Urothelium cell line (cell line): ENCODE measurements around the gene TYW1B.
"Not testable (repeated sequence)": the region's sequence is repeated elsewhere in the genome, so short reads cannot be mapped to it uniquely, and the experiment has no call there.

Experiments
- DNase-seq: peaks from one replicate; pipeline ENCODE4 v3.0.0; 2011; ENCODE audit warnings: low spot score, mixed read lengths
- FAIRE-seq: peaks from 2 replicates; lab custom pipeline; 2011; peaks lifted over from hg19 to GRCh38; lab: Jason Lieb, UNC

The TYW1B gene

DNA sequence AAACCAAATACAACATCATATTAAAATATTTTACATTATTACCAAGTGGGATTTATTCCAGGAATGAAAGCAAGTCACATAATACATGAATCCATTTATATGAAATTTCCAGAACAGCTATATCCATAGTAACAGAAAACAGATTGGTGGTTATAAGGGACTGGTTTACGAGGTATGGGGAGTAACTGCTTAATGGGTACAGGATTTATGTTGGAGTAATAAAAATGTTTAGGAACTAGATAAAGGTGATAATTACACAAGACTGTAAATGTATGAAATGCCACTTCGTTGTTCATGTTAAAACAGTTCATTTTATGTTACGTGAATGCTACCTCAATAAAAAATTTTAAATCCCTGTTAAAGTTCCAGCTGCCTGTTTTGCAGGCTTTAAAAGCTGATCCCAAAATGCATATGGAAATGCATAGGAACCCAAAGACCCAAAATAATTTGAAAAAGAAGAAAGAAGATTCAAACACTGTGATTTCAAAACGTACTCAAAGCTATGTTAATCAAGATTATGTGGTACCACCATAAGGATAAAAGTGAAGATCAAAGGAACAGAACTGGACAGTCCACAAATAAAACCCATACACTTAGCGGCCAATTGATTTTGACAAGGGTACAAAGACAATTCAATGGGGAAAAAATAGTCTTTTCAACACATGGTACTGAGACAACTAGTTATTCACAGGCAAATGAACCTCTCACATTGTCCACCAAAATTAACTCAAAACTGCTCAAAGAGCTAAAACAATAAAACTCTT lies 186.3 kb downstream of the TYW1B start:
- FAIRE-seq, result peak; percentile 9
- not testable (repeated sequence) for DNase-seq

DNA sequence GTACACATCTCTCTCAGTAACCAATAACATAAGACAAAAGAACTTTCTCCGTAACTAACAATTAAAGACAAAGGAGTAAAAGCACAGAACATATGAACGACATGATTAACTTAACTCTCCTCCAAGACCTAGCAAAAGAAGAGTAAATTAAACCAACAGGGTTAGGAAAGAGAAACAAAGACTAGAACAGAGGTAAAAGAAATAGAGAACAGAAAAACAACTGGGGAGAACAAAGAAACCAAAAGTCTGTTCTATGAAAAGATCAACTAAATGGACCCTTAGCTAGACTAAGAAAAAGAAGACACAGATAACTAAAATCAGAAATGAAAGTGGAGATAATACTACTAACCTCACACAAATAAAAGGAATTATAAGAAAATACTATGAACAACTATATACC lies 187.3 kb downstream of the TYW1B start:
- DNase-seq, FAIRE-seq: not testable (repeated sequence)

DNA sequence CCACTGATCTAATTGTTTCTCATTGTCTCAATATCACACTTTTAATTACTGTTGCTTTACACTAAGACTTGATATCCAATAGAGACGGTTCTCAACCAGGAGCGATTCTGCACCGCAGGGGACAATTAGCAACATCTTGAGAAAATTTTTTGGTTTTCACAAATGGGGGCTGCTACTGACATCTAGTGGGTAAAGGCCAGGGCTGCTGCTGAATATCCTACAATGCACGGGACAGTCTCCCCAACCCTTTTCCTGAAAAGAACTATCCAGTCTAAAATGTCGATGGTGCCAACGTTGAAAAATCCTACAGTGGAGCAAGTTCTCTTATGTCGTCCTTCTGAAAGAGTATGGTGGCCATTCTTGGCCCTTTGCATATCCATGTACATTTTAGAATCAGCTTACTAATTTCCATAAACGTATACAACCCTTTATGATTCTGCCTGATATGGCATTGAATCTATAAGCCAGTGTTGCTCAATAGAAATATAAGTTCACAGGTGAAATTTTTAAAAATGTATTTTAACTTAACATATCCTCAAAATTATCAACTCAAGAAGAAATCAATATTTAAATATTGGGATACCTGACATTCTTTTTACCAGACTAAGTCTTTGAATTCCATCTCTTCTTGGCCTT lies 192.6 kb downstream of the TYW1B start:
- not testable (repeated sequence) for FAIRE-seq, DNase-seq

DNA sequence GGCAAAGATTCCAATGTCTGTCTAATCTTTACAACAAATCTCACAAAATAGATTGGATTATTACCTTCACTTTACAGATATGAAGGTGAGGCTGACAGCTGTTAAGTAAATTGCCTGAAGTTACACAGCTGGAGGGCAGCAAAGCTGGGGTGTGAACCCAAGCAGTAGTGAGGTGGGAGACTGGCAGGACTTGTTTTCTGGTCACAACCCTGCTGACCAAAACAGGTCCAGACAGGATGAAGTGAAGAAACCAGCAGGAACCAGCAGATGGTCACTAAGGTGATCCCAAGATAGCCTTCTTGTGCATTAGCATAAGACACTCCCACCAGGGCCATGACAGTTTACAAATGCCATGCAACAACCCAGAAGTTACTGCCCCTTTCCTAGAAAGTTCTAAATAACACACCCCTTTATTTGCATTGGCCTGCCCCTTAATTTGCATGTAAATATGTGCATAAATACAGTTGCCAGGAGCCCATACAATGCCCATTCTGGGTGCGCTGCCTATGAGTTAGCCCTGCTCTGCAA lies 195.2 kb downstream of the TYW1B start:
- not testable (repeated sequence) for FAIRE-seq

DNA sequence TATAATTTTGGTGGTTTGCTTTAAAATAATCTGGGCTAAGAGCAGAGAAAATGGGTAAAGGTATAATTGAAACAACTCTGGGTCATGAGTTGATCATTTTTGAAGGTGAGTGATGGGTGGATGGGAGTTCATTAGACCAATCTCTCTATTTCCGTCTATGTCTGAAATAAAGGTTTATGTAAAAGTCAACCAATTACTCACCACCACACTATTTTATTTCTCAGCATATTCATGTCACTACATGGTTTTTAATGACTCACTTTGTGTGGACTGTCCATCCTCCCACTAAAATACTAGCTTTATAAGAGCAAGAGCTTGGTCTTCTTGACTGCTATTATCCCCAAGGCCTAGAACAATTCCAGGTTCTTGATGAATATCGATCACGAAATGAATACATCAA lies 199.6 kb downstream of the TYW1B start:
- DNase-seq, FAIRE-seq: not testable (repeated sequence)

More for the DNA sequence above, 195.2 kb downstream of the TYW1B start:
- not testable (repeated sequence) for DNase-seq

- peak; percentile 58 for FAIRE-seq
- DNase-seq, result not testable (repeated sequence)
Observed at GRCh38 chr7:72626428-72627011, 201.5 kb downstream of the TYW1B start.

DNA sequence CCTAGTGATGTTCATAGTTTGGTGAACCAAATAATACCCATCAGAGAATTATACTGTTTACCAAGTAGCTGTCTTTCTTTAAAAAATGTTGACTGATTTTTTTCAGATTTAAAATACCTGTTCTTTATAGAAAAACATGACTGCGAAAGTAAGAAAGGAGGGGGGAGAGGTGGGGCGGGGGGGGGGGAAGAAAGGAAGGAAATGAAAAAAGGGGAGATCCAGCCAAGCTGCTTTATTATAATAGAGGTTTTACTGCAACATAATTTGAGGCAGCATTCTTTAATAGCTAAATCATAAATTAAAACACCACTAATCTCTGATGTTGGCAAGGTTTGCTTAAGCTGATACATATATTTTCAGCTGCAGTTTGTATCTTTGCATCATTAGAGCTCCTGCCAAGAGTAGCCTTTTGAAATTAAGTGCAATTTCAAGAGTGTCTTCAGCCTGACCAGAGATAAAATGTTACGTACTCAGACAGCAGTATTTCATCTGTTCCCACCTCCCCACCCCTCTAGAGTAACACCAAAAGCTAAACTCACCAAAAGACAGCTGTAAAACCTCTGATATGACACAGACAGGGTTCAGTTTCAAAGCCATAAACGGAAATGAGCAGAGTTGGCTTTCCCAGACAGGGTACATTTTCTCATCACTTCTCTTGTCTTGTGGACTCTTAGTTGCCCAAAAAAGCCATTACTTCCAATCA lies 202.1 kb downstream of the TYW1B start:
- not testable (repeated sequence) for FAIRE-seq, DNase-seq

DNA sequence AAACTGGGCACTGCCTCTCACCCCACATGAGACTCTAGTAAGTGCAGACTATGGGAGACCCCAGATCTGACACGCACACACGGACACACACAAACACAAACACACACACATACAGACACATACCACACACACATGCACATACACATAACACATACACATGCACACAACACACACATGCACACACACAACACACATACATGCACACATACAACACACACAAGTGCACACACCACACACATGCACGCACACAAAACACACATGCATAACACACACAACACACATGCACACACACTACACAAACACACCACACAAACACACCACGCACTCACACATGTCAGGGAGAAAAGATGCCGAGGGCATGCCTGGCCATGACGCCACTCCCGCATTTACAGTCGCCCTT lies 205.5 kb downstream of the TYW1B start:
- peak; percentile 44 for FAIRE-seq
- DNase-seq, result no peak

GRCh38 chr7:72621761-72622187 lies 206.2 kb downstream of the TYW1B start:
- peak; percentile 27 for FAIRE-seq
- not testable (repeated sequence) for DNase-seq

DNA sequence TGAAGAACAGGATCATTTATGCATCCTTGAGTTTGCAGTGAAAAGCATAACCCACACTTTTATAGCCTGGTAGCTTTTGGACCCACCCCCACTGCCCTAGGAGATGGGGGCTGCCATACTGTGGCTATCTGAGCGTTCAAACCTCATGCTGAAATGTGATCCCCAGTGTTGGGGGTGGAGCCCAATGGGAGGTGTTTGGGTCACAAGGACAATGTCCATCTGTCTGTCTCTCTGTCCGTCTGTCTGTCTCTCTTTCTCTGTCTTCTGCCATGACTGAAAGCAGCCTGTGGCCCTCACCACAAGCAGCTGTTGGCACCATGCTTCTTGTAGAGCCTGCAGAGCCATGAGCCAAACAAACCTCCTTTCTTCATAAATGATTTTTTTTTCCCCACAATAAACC lies 207.1 kb downstream of the TYW1B start:
- not testable (repeated sequence) for FAIRE-seq, DNase-seq

- not testable (repeated sequence) for DNase-seq, FAIRE-seq
Observed at GRCh38 chr7:72618435-72619180, 209.4 kb downstream of the TYW1B start.

GRCh38 chr7:72609761-72610160 lies 218.2 kb downstream of the TYW1B start:
- DNase-seq, FAIRE-seq: not testable (repeated sequence)

DNA sequence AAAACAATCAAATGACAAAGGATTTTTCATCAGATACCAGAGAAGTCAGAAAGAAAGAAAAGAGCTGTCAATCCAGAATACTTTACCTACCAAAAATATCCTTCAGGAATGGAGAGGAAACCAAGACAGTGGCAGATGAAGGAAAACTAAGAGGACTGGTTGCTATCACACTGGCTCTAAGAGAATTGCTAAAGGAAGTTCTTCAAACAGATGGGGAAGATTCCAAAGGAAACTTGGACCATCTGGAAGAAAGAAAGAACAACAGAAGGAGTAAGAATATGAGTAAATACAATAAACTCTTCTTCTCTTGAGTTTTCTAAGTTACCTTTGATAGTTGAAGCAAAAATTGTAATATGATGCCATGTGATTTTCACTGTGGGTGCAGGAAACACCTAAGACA lies 220.0 kb downstream of the TYW1B start:
- DNase-seq, FAIRE-seq: not testable (repeated sequence)

GRCh38 chr7:72605863-72606431 lies 222.1 kb downstream of the TYW1B start:
- not testable (repeated sequence) for FAIRE-seq, DNase-seq

DNA sequence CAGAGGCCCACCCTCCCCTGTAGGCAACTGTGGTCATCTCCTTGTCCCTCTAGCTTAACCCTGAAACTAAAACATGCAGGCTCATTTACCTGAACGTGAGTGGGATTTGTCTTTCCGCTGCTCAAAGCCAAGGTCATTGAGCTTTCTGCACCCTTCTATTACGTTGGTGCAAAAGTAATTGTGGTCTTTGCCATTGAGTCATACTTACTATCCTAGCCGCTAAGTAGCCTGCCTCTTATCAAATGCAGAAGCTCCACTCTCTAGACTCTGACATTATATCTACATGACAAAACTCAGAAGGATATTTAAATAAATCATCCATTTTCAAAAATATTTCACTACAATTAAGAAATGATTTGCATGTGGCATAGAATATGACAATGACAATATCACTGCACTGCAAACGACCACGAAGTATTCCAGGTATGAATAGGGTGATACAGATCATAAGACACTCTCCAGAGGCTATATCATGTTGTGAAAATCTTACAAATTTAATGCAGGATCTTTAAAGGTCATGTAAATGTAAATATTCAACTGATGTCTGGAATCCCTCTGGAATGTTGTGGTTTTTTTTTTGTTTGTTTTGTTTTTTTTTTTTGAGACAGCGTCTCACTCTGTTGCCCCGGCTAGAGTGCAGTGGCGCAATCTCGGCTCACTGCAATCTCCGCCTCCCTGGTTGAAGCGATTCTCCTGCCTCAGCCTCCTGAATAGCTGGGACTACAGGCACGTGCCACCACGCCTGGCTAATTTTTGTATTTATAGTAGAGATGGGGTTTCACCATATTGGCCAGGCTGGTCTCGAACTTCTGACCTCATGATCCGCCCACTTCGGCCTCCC lies 223.0 kb downstream of the TYW1B start:
- peak; percentile 4 for DNase-seq
- not testable (repeated sequence) for FAIRE-seq

DNA sequence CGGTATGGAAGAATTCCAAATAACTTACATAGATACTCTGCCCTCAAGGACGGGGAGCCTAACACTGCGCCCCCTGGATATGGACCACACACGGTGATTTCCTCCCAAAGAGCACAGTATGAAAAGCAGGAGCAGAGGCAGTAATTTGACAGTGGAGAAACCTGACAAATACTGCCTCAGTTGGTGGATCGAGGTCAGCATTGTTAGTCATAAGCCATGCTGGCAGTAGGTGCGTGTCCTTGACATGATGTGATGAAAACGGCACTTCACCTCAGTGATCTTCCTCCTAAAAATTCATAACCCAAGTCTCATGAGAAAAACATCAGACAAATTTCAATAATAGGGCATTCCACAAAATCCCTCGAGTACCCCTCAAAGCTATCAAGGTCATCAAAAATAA lies 224.5 kb downstream of the TYW1B start:
- FAIRE-seq, DNase-seq: not testable (repeated sequence)

DNA sequence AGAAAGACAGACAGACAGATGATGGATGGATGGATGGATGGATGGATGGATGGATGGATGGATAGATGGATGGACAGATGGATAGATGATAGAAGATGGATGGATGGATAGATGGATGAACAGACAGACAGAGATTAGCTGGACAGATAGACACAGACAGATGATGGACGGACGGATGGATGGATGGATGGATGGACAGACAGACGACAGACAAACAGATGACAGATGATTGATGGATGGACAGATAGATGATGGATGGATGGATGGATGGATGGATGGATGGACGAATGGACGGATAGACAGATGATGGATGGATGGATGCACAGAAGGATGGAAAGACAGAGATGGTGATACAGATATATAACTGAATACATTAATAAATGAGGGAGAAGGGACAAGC lies 224.9 kb downstream of the TYW1B start:
- FAIRE-seq, result no peak
- DNase-seq, result no peak

GRCh38 chr7:72601683-72602082 lies 226.3 kb downstream of the TYW1B start:
- DNase-seq, FAIRE-seq: not testable (repeated sequence)

DNA sequence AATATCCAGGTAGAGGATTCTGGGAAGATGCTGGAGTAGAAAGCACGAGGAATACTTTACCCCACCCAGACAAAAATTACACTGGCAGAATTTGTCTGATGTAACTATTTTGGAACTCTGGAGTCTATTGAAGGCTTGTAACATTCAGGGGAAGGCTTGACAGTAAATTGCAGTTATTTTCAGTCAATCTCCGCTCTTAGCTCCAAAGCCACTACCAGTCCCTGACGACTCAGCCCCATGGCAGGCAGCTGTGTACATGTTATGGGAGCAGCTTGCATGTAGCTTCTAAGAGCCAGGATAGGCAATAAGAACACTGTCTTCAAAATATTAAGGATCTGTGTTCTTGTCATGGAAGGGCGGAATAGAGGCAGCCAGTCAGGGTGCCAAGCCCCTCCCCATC lies 238.0 kb downstream of the TYW1B start:
- DNase-seq, FAIRE-seq: not testable (repeated sequence)
